HG03135 (cell line): Measurements from ENCODE around the gene NLGN1.

Experiments
- ATAC-seq: cut with Tn5 transposase; IDR thresholded peaks from one replicate; pipeline ENCODE4 v1.9.1; 2021; ENCODE audit warnings: mild to moderate bottlenecking, moderate library complexity; ENCODE audit not compliant: unreplicated experiment

NLGN1 gene

GRCh38 chr3:174317005-174317404 lies 919.5 kb downstream of the NLGN1 start:
- ATAC-seq, result no peak

GRCh38 chr3:174318181-174318580 lies 920.6 kb downstream of the NLGN1 start:
- no peak for ATAC-seq

GRCh38 chr3:174321548-174321947 lies 924.0 kb downstream of the NLGN1 start:
- ATAC-seq, result no peak

- ATAC-seq, result no peak
Measured at GRCh38 chr3:174322789-174323188, 925.2 kb downstream of the NLGN1 start.

- ATAC-seq, result no peak
Measured at GRCh38 chr3:174325171-174325570, 927.6 kb downstream of the NLGN1 start.

GRCh38 chr3:174325834-174326700 lies 928.5 kb downstream of the NLGN1 start:
- no peak for ATAC-seq

- ATAC-seq, result no peak
Measured at GRCh38 chr3:174329321-174329720, 931.8 kb downstream of the NLGN1 start.

GRCh38 chr3:174330303-174330702 lies 932.8 kb downstream of the NLGN1 start:
- no peak for ATAC-seq

- no peak for ATAC-seq
Measured at GRCh38 chr3:174331095-174331800, 933.7 kb downstream of the NLGN1 start.

GRCh38 chr3:174332391-174332790 lies 934.8 kb downstream of the NLGN1 start:
- ATAC-seq, result no peak

- no peak for ATAC-seq
Measured at GRCh38 chr3:174333640-174334039, 936.1 kb downstream of the NLGN1 start.

- ATAC-seq, result no peak
Measured at GRCh38 chr3:174334111-174334510, 936.6 kb downstream of the NLGN1 start.

GRCh38 chr3:174335324-174335723 lies 937.8 kb downstream of the NLGN1 start:
- ATAC-seq, result no peak

GRCh38 chr3:174335910-174336309 lies 938.4 kb downstream of the NLGN1 start:
- ATAC-seq, result no peak
